Suprapubic skin (tissue), 4 donors: ENCODE data around the gene KIF22.

Source experiments
- CTCF ChIP-seq, 2 donors: fragments of 200-600 bp in 1 of 2; fragments of 450-650 bp in 1 of 2; sonication (generic) in 1 of 2; IDR thresholded peaks; one replicate each; pipeline ENCODE4 v1.5.1; 2016 to 2019; ENCODE audit warnings: antibody characterized with exemption in 2 of 2, mild to moderate bottlenecking in 1 of 2, moderate library complexity in 1 of 2
- EP300 ChIP-seq: sonication (generic); formaldehyde crosslinking; IDR thresholded peaks from one replicate; pipeline ENCODE4 v1.6.1; 2017; ENCODE audit warnings: antibody characterized with exemption
- POLR2A ChIP-seq, 2 donors: fragments of 450-650 bp; IDR thresholded peaks; one replicate each; pipeline ENCODE4 v1.6.1; 2017; ENCODE audit warnings: antibody characterized with exemption in 2 of 2, mild to moderate bottlenecking in 2 of 2, moderate library complexity in 2 of 2
- POLR2AphosphoS5 ChIP-seq, 3 donors: sonication (generic); formaldehyde crosslinking; IDR thresholded peaks; one replicate each; pipeline ENCODE4 v1.6.1; 2017; ENCODE audit warnings: antibody characterized with exemption in 3 of 3

GRCh38 chr16:29814592-29814991 is 24.0 kb downstream of the KIF22 start:
- TF ChIP-seq POLR2AphosphoS5 (IDR thresholded peaks at IDR 0.05) (no peak), CTCF (IDR thresholded peaks at IDR 0.05) (no peak), POLR2A (IDR thresholded peaks at IDR 0.05) (no peak), EP300 (no peak)
